ENCODE results near the gene BANP. TPM values are rescaled to one million over a fixed set of nuclear protein-coding genes. Genes with fewer than 3 reads are reported as not detected.
A peak's percentile ranks its signal among the peaks of the same experiment; 100 is the strongest.

BANP gene
- total RNA-seq, 3 donors from 2014 or later (not counting 1 experiment from before 2014, with no cell fraction given): 88.8 to 117 (median 117) TPM

- H3K36me3 ChIP-seq (ENCODE audit: control insufficient read depth, insufficient read depth, low read length): no peaks in the 10 kb centered on the region
- no peak overlapping the region for H3K27ac ChIP-seq (ENCODE audit: low read length)
- DNase-seq (no peak), ATAC-seq (no peak)
- H3K9me3 ChIP-seq (ENCODE audit: control insufficient read depth, insufficient read depth, low read length): no peaks in the 10 kb centered on the region
- Mint-ChIP-seq H3K9me3 (no peaks in the 10 kb centered on the region), H3K4me1 (peaks cover 86 to 88% of the 10 kb centered on the region in 2 donors), H3K4me3 (peak overlapping the region; percentile 28), H3K36me3 (no peaks in the 10 kb centered on the region), H3K27ac (peak overlapping the region; percentile 88 to 96), H3K27me3 (ENCODE audit: low read depth in 2 of 2) (no peaks in the 10 kb centered on the region)
- intact Hi-C loops (cut with micrococcal nuclease): no loop called here
- no peak overlapping the region for H3K4me3 ChIP-seq (ENCODE audit: low read length)
- TF ChIP-seq, protein P1, sequence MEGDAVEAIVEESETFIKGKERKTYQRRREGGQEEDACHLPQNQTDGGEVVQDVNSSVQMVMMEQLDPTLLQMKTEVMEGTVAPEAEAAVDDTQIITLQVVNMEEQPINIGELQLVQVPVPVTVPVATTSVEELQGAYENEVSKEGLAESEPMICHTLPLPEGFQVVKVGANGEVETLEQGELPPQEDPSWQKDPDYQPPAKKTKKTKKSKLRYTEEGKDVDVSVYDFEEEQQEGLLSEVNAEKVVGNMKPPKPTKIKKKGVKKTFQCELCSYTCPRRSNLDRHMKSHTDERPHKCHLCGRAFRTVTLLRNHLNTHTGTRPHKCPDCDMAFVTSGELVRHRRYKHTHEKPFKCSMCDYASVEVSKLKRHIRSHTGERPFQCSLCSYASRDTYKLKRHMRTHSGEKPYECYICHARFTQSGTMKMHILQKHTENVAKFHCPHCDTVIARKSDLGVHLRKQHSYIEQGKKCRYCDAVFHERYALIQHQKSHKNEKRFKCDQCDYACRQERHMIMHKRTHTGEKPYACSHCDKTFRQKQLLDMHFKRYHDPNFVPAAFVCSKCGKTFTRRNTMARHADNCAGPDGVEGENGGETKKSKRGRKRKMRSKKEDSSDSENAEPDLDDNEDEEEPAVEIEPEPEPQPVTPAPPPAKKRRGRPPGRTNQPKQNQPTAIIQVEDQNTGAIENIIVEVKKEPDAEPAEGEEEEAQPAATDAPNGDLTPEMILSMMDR (IDR thresholded peaks at IDR 0.05): no peak
- H3K4me1 ChIP-seq (ENCODE audit: control insufficient read depth, insufficient read depth, low read length): peaks cover 69% of the 10 kb centered on the region
- 84% methylated on average over 4 of the region's 5 CpGs for WGBS (ENCODE audit: insufficient coverage)
- H3K27me3 ChIP-seq (ENCODE audit: control insufficient read depth, insufficient read depth, low read length): no peaks in the 10 kb centered on the region
Observed at GRCh38 chr16:87960296-87960695, 9.1 kb downstream of the BANP start.

- no peak for ATAC-seq
- Mint-ChIP-seq H3K4me3 (peak overlapping the region; percentile 28), H3K9me3 (no peaks in the 10 kb centered on the region), H3K36me3 (no peaks in the 10 kb centered on the region), H3K4me1 (peaks cover 82 to 85% of the 10 kb centered on the region in 2 donors), H3K27ac (peak overlapping the region in 1 of 2 donors; percentile 96), H3K27me3 (ENCODE audit: low read depth in 2 of 2) (no peaks in the 10 kb centered on the region)
- Histone ChIP-seq H3K36me3 (ENCODE audit: control insufficient read depth, insufficient read depth, low read length) (no peaks in the 10 kb centered on the region), H3K27ac (ENCODE audit: low read length) (no peak overlapping the region), H3K4me3 (ENCODE audit: low read length) (no peak overlapping the region), H3K4me1 (ENCODE audit: control insufficient read depth, insufficient read depth, low read length) (peaks cover 63% of the 10 kb centered on the region), H3K27me3 (ENCODE audit: control insufficient read depth, insufficient read depth, low read length) (no peaks in the 10 kb centered on the region), H3K9me3 (ENCODE audit: control insufficient read depth, insufficient read depth, low read length) (no peaks in the 10 kb centered on the region)
- TF ChIP-seq, protein P1 (IDR thresholded peaks at IDR 0.05): no peak
- 99% methylated on average over 8 of the region's 8 CpGs for WGBS (ENCODE audit: insufficient coverage)
- DNase-seq: no peak
- intact Hi-C loops (cut with micrococcal nuclease): no loop called here
Observed at GRCh38 chr16:87960852-87961251, 9.6 kb downstream of the BANP start.

DNA sequence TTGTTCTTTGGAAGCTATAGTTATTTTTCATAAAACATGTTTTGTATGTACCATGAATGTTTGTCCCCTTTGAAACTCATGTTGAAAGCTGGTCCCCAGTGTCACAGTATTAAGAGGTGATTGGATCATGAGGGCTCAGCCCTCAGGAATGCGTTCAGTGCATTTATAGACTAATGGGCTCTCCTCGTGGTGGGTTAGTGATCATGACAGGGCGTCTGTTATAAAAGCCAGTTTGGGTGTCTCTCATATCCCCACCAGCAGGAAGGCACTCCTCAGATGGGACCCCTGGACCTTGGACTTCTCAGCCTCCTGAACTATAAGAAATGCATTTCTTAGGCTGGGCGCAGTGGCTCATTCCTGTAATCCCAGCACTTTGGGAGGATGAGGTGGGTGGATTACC, 10.4 kb downstream of the BANP start:
- Histone ChIP-seq H3K4me1 (ENCODE audit: control insufficient read depth, insufficient read depth, low read length) (peaks cover 58% of the 10 kb centered on the region), H3K9me3 (ENCODE audit: control insufficient read depth, insufficient read depth, low read length) (no peaks in the 10 kb centered on the region), H3K27me3 (ENCODE audit: control insufficient read depth, insufficient read depth, low read length) (no peaks in the 10 kb centered on the region), H3K36me3 (ENCODE audit: control insufficient read depth, insufficient read depth, low read length) (no peaks in the 10 kb centered on the region), H3K27ac (ENCODE audit: low read length) (no peak overlapping the region), H3K4me3 (ENCODE audit: low read length) (no peak overlapping the region)
- DNase-seq: no peak
- Mint-ChIP-seq H3K9me3 (no peaks in the 10 kb centered on the region), H3K4me3 (no peak overlapping the region), H3K27ac (peak overlapping the region; percentile 61 to 72), H3K27me3 (ENCODE audit: low read depth in 2 of 2) (no peaks in the 10 kb centered on the region), H3K36me3 (no peaks in the 10 kb centered on the region), H3K4me1 (peaks cover 82 to 85% of the 10 kb centered on the region in 2 donors)
- TF ChIP-seq, protein P1 (IDR thresholded peaks at IDR 0.05): no peak
- WGBS (ENCODE audit: insufficient coverage): 87% methylated on average over 4 of the region's 4 CpGs
- intact Hi-C loops (cut with micrococcal nuclease): loop anchor here (2.0 kb wide), 1 partner anchor 19 kb away; no protein-coding TSS in a partner anchor
- no peak for ATAC-seq

DNA sequence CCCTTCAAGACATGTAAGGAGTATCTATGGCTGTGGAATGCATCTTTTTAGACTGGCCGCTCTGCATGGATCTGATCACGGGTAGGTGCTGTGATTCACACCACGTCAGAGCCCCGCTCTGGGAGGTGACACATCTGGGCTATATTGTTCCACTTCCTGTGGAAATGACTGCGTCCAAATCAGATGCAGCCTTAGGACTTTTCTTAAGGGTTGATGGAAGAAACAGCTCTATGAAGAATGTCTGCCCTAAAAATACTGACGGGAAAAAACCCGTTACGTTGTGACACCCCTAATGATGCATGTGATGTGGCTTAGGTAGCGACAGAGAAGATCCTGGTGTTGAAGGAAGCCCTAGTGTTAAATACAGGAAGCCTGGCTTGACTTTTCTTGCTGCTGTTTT, 12.2 kb downstream of the BANP start:
- H3K27ac ChIP-seq (ENCODE audit: low read length): peak overlapping the region; percentile 29
- peaks cover 49% of the 10 kb centered on the region for H3K4me1 ChIP-seq (ENCODE audit: control insufficient read depth, insufficient read depth, low read length)
- 13% methylated on average over 9 of the region's 9 CpGs for WGBS (ENCODE audit: insufficient coverage)
- no peaks in the 10 kb centered on the region for H3K9me3 Mint-ChIP-seq
- H3K9me3 ChIP-seq (ENCODE audit: control insufficient read depth, insufficient read depth, low read length): no peaks in the 10 kb centered on the region
- H3K4me3 Mint-ChIP-seq: peak overlapping the region; percentile 77
- H3K36me3 Mint-ChIP-seq: no peaks in the 10 kb centered on the region
- peak overlapping the region; percentile 94 to 97 for H3K27ac Mint-ChIP-seq
- TF ChIP-seq, protein P1 (IDR thresholded peaks at IDR 0.05): no peak
- peak; percentile 65 to 75 for DNase-seq
- H3K27me3 ChIP-seq (ENCODE audit: control insufficient read depth, insufficient read depth, low read length): no peaks in the 10 kb centered on the region
- ATAC-seq: peak; percentile 86 to 90 (median 87)
- H3K36me3 ChIP-seq (ENCODE audit: control insufficient read depth, insufficient read depth, low read length): no peaks in the 10 kb centered on the region
- no peak overlapping the region for H3K4me3 ChIP-seq (ENCODE audit: low read length)
- H3K27me3 Mint-ChIP-seq (ENCODE audit: low read depth in 2 of 2): no peaks in the 10 kb centered on the region
- peaks cover 68 to 69% of the 10 kb centered on the region in 2 donors for H3K4me1 Mint-ChIP-seq
- intact Hi-C loops (cut with micrococcal nuclease): loop anchor here (2.0 kb wide), 1 partner anchor 17 kb away; no protein-coding TSS in a partner anchor
